ENCODE data around the gene GOLGA3.
A peak's percentile ranks its signal among the peaks of the same experiment; 100 is the strongest.
"Not testable (repeated sequence)": the region's sequence is repeated elsewhere in the genome, so short reads cannot be mapped to it uniquely, and the experiment has no call there.

GOLGA3 gene

GRCh38 chr12:132847363-132848356 is 19.0 kb upstream of the GOLGA3 start:
- peak; percentile 96 for DNase-seq (ENCODE audit: low read depth, low spot score)
- H3K4me3 ChIP-seq (ENCODE audit: low read length), result no peak overlapping the region

GRCh38 chr12:132844681-132845080 is 16.0 kb upstream of the GOLGA3 start:
- not testable (repeated sequence) for DNase-seq (ENCODE audit: low read depth, low spot score); H3K4me3 ChIP-seq (ENCODE audit: low read length)

DNA sequence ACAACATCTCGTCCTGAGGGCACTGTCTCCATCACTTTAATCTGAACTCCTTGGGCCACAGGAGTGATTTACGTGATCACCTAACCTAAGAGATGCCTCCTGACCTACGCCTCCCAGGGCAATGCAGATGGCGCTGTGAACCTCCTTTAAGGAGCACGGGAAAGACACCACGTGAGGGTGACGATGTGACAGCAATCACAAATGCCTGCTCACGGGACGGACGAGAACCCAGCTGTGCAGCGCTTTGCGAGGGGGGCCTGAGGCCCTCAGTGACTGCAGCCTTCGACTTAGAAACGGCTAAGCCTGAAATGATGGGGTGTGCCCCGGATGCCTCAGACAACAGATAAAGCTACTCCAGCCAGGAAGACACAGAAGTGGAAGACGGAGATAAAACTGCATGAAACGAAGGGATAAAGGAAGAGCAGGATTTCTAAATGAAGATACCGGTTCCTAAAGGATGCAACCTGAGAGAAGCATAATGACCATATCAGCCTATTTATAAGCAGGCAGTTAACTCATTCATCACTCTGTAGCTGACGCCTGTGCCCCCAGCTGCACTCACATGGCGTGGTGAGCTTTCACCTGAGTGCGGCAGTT is 13.9 kb upstream of the GOLGA3 start:
- DNase-seq (ENCODE audit: low read depth, low spot score), result no peak
- H3K4me3 ChIP-seq (ENCODE audit: low read length), result no peak overlapping the region

DNA sequence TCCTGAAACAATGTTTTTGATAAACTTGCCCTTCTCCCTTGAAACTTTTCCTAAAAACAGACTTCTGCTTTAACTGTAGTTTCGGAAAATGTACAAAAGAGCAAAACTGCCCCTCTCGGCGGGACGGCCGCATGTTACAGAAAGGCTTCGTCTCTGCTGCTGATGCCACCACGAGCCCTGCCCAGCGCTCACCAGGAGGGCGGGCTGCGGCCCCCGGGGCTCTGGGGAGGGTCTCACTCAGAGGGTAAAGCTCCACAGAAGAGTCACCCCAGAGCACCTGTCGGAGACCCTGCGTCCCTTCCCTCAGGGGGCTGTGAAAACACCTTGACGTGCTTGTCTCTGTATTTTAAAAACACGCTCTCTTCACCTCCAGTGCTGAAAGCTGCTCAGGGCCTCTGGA is 12.5 kb upstream of the GOLGA3 start:
- no peak for DNase-seq (ENCODE audit: low read depth, low spot score)
- H3K4me3 ChIP-seq (ENCODE audit: low read length), result no peak overlapping the region

DNA sequence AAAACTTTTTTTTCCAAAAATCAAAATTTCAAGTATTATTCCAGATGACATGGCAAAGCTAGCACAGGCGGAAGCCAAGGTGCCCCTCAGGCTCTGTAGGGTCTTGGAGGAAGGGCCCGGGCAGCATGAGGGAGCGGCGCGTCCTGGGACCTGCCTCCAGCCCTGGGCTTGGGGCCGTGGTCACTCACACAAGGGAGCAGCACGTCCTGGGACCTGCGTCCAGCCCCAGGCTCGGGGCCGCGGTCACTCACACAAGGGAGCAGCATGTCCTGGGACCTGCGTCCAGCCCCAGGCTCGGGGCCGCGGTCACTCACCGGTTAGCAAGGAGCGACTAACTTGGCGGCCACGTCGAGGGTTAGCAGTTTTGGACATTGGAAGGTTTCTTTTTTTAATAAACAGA is 11.9 kb upstream of the GOLGA3 start:
- no peak for DNase-seq (ENCODE audit: low read depth, low spot score)
- no peak overlapping the region for H3K4me3 ChIP-seq (ENCODE audit: low read length)

DNA sequence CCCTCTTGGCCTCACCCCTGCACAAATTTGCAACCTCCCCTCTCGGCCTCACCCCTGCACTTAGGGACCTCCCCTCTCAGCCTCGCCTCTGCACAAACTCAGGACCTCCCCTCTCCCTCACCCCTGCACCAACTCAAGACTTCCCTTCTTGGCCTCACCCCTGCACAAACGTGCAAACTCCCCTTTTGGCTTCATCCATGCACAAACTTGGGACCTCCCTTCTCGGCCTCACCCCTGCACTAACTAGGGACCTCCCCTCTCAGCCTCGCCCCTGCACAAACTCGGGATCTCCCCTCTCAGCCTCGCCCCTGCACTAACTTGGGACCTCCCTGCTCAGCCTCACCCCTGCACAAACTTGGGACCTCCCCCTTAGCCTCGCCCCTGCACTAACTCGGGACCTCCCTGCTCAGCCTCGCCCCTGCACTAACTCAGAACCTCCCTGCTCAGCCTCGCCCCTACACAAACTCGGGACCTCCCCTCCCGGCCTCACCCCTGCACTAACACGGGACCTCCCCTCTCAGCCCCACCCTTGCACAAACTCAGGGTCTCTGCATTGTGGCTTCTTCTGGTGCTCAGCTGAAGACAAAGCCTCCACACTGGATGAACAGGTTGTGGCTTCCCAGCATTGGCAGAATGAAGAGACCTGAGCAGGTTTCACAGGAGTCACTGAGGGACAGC is 11.0 kb upstream of the GOLGA3 start:
- no peak overlapping the region for H3K4me3 ChIP-seq (ENCODE audit: low read length)

GRCh38 chr12:132838410-132839080 is 9.9 kb upstream of the GOLGA3 start:
- no peak for DNase-seq (ENCODE audit: low read depth, low spot score)
- H3K4me3 ChIP-seq (ENCODE audit: low read length), result no peak overlapping the region

More for the DNA sequence above, 11.0 kb upstream of the GOLGA3 start:
- DNase-seq (ENCODE audit: low read depth, low spot score), result no peak

DNA sequence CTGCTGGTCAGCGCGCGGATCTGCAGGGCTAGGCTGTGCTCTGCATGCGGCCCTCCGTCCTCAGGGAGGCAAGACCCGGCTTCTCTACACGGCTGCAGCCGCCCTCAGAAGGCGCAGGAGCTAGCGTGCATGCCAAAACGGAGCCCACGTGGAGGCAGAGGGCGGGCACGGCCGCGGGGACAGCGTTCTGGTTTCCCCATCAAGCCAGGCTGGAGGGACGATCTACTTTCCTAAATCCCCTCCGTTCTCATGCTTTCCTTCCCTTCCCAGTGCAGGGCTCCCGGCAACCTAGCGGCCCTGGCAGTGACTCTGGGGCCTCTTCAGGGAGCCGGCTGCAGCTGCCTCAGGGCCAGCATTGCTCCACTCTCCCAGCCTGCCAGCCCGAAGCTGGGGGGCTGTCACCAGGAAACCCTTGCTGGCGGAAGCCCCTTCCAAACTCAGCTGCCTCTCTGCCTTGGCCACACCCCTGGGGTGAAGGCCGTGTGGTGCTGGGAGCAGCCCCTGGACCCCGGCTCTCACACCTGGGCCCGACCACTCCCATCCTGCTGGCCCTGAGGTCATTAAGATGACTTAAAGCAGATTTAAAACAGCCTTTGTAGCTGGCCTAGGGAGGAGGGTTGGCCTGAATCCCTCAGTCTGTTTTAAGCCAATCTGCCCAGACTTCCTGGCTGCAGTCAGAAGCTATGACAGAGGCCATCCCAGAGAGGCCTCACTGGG is 9.2 kb upstream of the GOLGA3 start:
- DNase-seq (ENCODE audit: low read depth, low spot score), result no peak
- no peak overlapping the region for H3K4me3 ChIP-seq (ENCODE audit: low read length)

- no peak for DNase-seq (ENCODE audit: low read depth, low spot score)
- peak overlapping the region; percentile 60 for H3K4me3 ChIP-seq (ENCODE audit: low read length)
Measured at GRCh38 chr12:132836795-132837331, 8.2 kb upstream of the GOLGA3 start.

DNA sequence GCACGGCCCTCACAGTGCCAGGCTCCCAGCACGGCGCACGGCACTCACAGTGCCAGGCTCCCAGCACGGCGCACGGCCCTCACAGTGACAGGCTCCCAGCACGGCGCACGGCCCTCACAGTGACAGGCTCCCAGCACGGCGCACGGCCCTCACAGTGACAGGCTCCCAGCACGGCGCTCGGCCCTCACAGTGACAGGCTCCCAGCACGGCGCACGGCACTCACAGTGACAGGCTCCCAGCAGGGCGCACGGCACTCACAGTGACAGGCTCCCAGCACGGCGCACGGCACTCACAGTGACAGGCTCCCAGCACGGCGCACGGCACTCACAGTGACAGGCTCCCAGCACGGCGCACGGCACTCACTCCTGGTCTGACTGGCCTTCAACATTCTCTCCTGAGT is 7.6 kb upstream of the GOLGA3 start:
- H3K4me3 ChIP-seq (ENCODE audit: low read length), result peak overlapping the region; percentile 60
- not testable (repeated sequence) for DNase-seq (ENCODE audit: low read depth, low spot score)

DNA sequence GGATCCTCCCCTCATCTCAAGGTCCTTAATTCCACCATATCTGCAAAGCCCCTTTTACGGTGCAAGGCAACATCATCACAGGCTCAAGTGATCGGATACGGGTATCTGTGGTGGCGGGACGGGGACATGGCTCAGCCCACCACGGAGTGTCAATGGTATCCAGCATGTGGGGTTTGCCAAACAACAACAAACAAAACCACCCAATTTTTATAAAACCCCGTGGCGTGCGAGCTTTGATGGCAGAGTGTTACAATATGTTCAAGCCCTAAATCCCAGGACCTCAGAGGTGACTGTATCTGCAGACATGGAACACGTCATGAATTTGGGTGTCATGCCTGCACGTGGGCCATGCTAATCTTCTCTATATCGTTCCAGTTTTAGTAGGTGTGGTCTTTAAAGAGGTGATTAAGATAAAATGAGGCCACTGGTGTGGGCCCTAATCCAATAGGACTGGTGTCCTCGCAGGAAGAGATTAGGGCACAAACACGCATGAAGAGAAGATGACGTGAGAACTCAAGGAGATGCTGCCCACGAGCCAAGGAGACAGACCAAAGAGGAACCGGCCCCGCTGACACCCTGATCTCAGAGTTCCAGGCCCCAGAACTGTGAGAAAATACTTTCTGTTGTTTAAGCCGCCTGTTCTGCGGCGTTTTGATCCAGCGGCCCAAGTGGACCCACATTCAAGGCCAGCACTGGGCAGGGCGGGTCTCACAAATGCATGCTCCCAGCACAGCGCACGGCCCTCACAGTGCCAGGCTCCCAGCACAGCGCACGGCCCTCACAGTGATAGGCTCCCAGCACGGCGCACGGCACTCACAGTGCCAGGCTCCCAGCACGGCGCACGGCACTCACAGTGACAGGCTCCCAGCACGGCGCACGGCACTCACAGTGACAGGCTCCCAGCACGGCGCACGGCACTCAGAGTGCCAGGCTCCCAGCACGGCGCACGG is 6.7 kb upstream of the GOLGA3 start:
- H3K4me3 ChIP-seq (ENCODE audit: low read length), result peak overlapping the region; percentile 44
- DNase-seq (ENCODE audit: low read depth, low spot score), result no peak

GRCh38 chr12:132834181-132834711 is 5.6 kb upstream of the GOLGA3 start:
- DNase-seq (ENCODE audit: low read depth, low spot score), result peak; percentile 56
- peak overlapping the region; percentile 15 for H3K4me3 ChIP-seq (ENCODE audit: low read length)

DNA sequence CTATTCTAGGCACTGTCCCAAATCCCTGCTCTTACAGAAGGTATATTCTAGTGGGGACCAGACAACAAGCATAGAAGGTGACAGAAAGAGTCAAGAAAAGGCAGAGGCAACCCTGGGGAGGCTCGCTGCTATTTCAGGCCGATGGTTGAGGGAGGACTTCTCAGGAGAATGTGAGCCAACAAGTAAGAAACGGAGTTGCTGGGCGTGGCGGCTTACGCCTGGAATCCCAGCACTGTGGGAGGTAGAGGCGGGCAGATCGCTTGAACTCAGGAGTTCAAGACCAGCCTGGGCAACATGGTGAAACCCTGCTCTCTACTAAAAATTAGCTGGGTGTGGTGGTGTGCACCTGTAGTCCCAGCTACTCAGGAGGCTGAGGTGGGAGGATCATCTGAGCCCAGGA is 4.7 kb upstream of the GOLGA3 start:
- DNase-seq (ENCODE audit: low read depth, low spot score), result no peak
- no peak overlapping the region for H3K4me3 ChIP-seq (ENCODE audit: low read length)

GRCh38 chr12:132831771-132832170 is 3.1 kb upstream of the GOLGA3 start:
- no peak overlapping the region for H3K4me3 ChIP-seq (ENCODE audit: low read length)
- DNase-seq (ENCODE audit: low read depth, low spot score), result no peak

GRCh38 chr12:132827763-132828703 is 636 bp downstream of the GOLGA3 start:
- DNase-seq (ENCODE audit: low read depth, low spot score), result no peak
- H3K4me3 ChIP-seq (ENCODE audit: low read length), result peak overlapping the region; percentile 91

GRCh38 chr12:132825861-132826260 is 2.8 kb downstream of the GOLGA3 start:
- no peak for DNase-seq (ENCODE audit: low read depth, low spot score)
- H3K4me3 ChIP-seq (ENCODE audit: low read length), result no peak overlapping the region

Measured in Jurkat, Clone E6-1 (cell line).